NCI-H1436 treated with DMSO at 0.1 percent for 48 hours (cell line): ENCODE data around the gene SLC26A2.
"Not testable (repeated sequence)": the region's sequence is repeated elsewhere in the genome, so short reads cannot be mapped to it uniquely, and the experiment has no call there.

Source experiments
- DNase-seq: peaks from one replicate; lab custom pipeline; 2025; lab: John Stamatoyannopoulos, UW

The SLC26A2 gene

GRCh38 chr5:150001660-150002486 is 41.3 kb downstream of the SLC26A2 start:
- no peak for DNase-seq

GRCh38 chr5:150006318-150006717 is 45.8 kb downstream of the SLC26A2 start:
- no peak for DNase-seq

- no peak for DNase-seq
Observed at GRCh38 chr5:150007050-150007449, 46.5 kb downstream of the SLC26A2 start.

GRCh38 chr5:150009671-150010387 is 49.3 kb downstream of the SLC26A2 start:
- no peak for DNase-seq

- no peak for DNase-seq
Observed at GRCh38 chr5:150013931-150014330, 53.4 kb downstream of the SLC26A2 start.

- DNase-seq, result no peak
Observed at GRCh38 chr5:150014456-150014855, 53.9 kb downstream of the SLC26A2 start.

- DNase-seq, result no peak
Observed at GRCh38 chr5:150015415-150015814, 54.9 kb downstream of the SLC26A2 start.

- no peak for DNase-seq
Observed at GRCh38 chr5:150016537-150016936, 56.0 kb downstream of the SLC26A2 start.

GRCh38 chr5:150017226-150018005 is 56.9 kb downstream of the SLC26A2 start:
- DNase-seq, result no peak

GRCh38 chr5:150020249-150020648 is 59.7 kb downstream of the SLC26A2 start:
- no peak for DNase-seq

- no peak for DNase-seq
Observed at GRCh38 chr5:150021491-150022157, 61.1 kb downstream of the SLC26A2 start.

GRCh38 chr5:150022158-150022531 is 61.6 kb downstream of the SLC26A2 start:
- DNase-seq, result no peak

GRCh38 chr5:150022681-150023080 is 62.1 kb downstream of the SLC26A2 start:
- no peak for DNase-seq

- no peak for DNase-seq
Observed at GRCh38 chr5:150023136-150023535, 62.6 kb downstream of the SLC26A2 start.

- no peak for DNase-seq
Observed at GRCh38 chr5:150024346-150024984, 63.9 kb downstream of the SLC26A2 start.

- no peak for DNase-seq
Observed at GRCh38 chr5:150026682-150027172, 66.2 kb downstream of the SLC26A2 start.

GRCh38 chr5:150028047-150028446 is 67.5 kb downstream of the SLC26A2 start:
- DNase-seq, result not testable (repeated sequence)

- no peak for DNase-seq
Observed at GRCh38 chr5:150033334-150033733, 72.8 kb downstream of the SLC26A2 start.

- no peak for DNase-seq
Observed at GRCh38 chr5:150034662-150035061, 74.1 kb downstream of the SLC26A2 start.

- no peak for DNase-seq
Observed at GRCh38 chr5:150035139-150035895, 74.8 kb downstream of the SLC26A2 start.

GRCh38 chr5:150036513-150036912 is 76.0 kb downstream of the SLC26A2 start:
- no peak for DNase-seq
